Choroid plexus epithelial cell (primary cell): ENCODE data around the gene SPRR1A.

ENCODE experiments used
- DNase-seq: peaks from one replicate; pipeline ENCODE4 v3.0.0-alpha.2; 2010; ENCODE audit warnings: low read depth
- H3K4me3 ChIP-seq: 2 replicates; pipeline ENCODE4 v1.5.1; 2011; ENCODE audit warnings: low read depth, mild to moderate bottlenecking, control low read depth, low read length, moderate library complexity
- CTCF ChIP-seq: conservative IDR thresholded peaks from 2 replicates; pipeline ENCODE4 v1.5.1; 2011; ENCODE audit warnings: low read depth, mild to moderate bottlenecking, control low read depth, inconsistent platforms, low read length, moderate library complexity

The SPRR1A gene

GRCh38 chr1:152961226-152961891 is 22.5 kb upstream of the SPRR1A start:
- TF ChIP-seq CTCF, result no peak
- DNase-seq, result no peak

GRCh38 chr1:152962876-152963415 is 20.9 kb upstream of the SPRR1A start:
- no peak for DNase-seq
- no peak for TF ChIP-seq CTCF
- H3K4me3 ChIP-seq, result no peak overlapping the region

More at GRCh38 chr1:152961226-152961891, 22.5 kb upstream of the SPRR1A start:
- no peak overlapping the region for H3K4me3 ChIP-seq

GRCh38 chr1:152964536-152964935 is 19.3 kb upstream of the SPRR1A start:
- no peak for TF ChIP-seq CTCF
- DNase-seq, result no peak
- no peak overlapping the region for H3K4me3 ChIP-seq

- no peak for TF ChIP-seq CTCF
- no peak for DNase-seq
These were observed 18.0 kb upstream of the SPRR1A start for GRCh38 chr1:152965853-152966252.

GRCh38 chr1:152967201-152967600 is 16.7 kb upstream of the SPRR1A start:
- H3K4me3 ChIP-seq, result no peak overlapping the region
- no peak for TF ChIP-seq CTCF
- DNase-seq, result no peak

More at GRCh38 chr1:152965853-152966252, 18.0 kb upstream of the SPRR1A start:
- H3K4me3 ChIP-seq, result no peak overlapping the region

- DNase-seq, result no peak
- H3K4me3 ChIP-seq, result no peak overlapping the region
- TF ChIP-seq CTCF, result no peak
These were observed 15.6 kb upstream of the SPRR1A start for GRCh38 chr1:152968248-152968647.

GRCh38 chr1:152969036-152969435 is 14.8 kb upstream of the SPRR1A start:
- H3K4me3 ChIP-seq, result no peak overlapping the region
- no peak for TF ChIP-seq CTCF
- no peak for DNase-seq
